Measurements from ENCODE around the gene IFIT1B. TPM values are rescaled to one million over a fixed set of nuclear protein-coding genes. Genes with fewer than 3 reads are reported as not detected.

IFIT1B gene
- total RNA-seq, 4 donors from 2014 or later = not detected

- in situ Hi-C loops (cut with MboI; ENCODE audit: low pct_ligation_motif_present in 1 of 4, low pct_unique_long_range_greater_than_20kb in 1 of 4, low sequenced_read_pairs in 3 of 4) (loop anchor here in 3 of 4 donors (5.0 to 25.0 kb wide), 2 partner anchors 130 to 255 kb away; no protein-coding TSS in a partner anchor), intact Hi-C loops (cut with DNase I; ENCODE audit: low total_unique reads) (no loop called here)
- Histone ChIP-seq H3K9me3 (no peaks in the 10 kb centered on the region), H3K36me3 (no peaks in the 10 kb centered on the region), H3K27ac (no peak overlapping the region), H3K4me3 (no peak overlapping the region), H3K27me3 (no peaks in the 10 kb centered on the region), H3K4me1 (no peaks in the 10 kb centered on the region)
- TF ChIP-seq POLR2AphosphoS5 (IDR thresholded peaks at IDR 0.05) (no peak), EP300 (IDR thresholded peaks at IDR 0.05; ENCODE audit: low read depth) (no peak), POLR2A (IDR thresholded peaks at IDR 0.05) (no peak)
- TF ChIP-seq, protein P1, sequence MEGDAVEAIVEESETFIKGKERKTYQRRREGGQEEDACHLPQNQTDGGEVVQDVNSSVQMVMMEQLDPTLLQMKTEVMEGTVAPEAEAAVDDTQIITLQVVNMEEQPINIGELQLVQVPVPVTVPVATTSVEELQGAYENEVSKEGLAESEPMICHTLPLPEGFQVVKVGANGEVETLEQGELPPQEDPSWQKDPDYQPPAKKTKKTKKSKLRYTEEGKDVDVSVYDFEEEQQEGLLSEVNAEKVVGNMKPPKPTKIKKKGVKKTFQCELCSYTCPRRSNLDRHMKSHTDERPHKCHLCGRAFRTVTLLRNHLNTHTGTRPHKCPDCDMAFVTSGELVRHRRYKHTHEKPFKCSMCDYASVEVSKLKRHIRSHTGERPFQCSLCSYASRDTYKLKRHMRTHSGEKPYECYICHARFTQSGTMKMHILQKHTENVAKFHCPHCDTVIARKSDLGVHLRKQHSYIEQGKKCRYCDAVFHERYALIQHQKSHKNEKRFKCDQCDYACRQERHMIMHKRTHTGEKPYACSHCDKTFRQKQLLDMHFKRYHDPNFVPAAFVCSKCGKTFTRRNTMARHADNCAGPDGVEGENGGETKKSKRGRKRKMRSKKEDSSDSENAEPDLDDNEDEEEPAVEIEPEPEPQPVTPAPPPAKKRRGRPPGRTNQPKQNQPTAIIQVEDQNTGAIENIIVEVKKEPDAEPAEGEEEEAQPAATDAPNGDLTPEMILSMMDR (IDR thresholded peaks at IDR 0.05) = no peak
- WGBS, 2 donors (ENCODE audit: low coverage in 1 of 2) = 51 to 60% methylated on average over 3 of the region's 3 CpGs
- no peak for DNase-seq
Measured at GRCh38 chr10:89431977-89432376, 54.1 kb downstream of the IFIT1B start.

Other genes with a start within 250 kb of the IFIT1B start
- 1 to 10 TPM in 2 of 4 donors, not detected in 2; 1.1 to 2.1 TPM for gene CH25H, start 170.7 kb upstream of the IFIT1B start, total RNA-seq
- 10 to 100 TPM in 3 of 4 donors, 1 to 10 TPM in 1; 3.6 to 23.8 (median 12.1) TPM for gene LIPA, start 126.3 kb upstream of the IFIT1B start, total RNA-seq
- gene IFIT2, start 76.0 kb upstream of the IFIT1B start, total RNA-seq = 1 to 10 TPM in 2 of 4 donors, under 1 TPM in 2; 0.20 to 7.0 (median 2.3) TPM
- gene IFIT3, start 50.1 kb upstream of the IFIT1B start, total RNA-seq = 1 to 10 TPM in 2 of 4 donors, under 1 TPM in 1, not detected in 1; 0.20 to 7.8 (median 5.1) TPM
- 10 to 100 TPM in 2 of 4 donors, 1 to 10 TPM in 2; 1.1 to 18.5 (median 9.4) TPM for gene IFIT1, start 14.6 kb downstream of the IFIT1B start, total RNA-seq
- gene IFIT5, start 36.5 kb downstream of the IFIT1B start, total RNA-seq = 10 to 100 TPM in 3 of 4 donors, 1 to 10 TPM in 1; 1.5 to 12.5 (median 11.2) TPM
- 1 to 10 TPM in 1 of 4 donors, under 1 TPM in 2, not detected in 1; 0.27 to 7.6 (median 0.48) TPM for gene SLC16A12, start 157.5 kb downstream of the IFIT1B start, total RNA-seq

Data from transverse colon (tissue), 4 donors.